GM12878 (cell line): ENCODE measurements around the gene SLC4A3. TPM values are rescaled to one million over a fixed set of nuclear protein-coding genes. Genes with fewer than 3 reads are reported as not detected.

ENCODE experiments used
- ESRRA ChIP-seq: IDR thresholded peaks from 2 replicates; pipeline ENCODE4 v1.6.1; 2012; ENCODE audit warnings: mild to moderate bottlenecking, low read length, improper control_type of control experiment
- GATAD2B ChIP-seq: fragments of 450-650 bp; conservative IDR thresholded peaks from 2 replicates; pipeline ENCODE4 v1.6.1; 2017; ENCODE audit warnings: low read depth, mild to moderate bottlenecking, moderate library complexity
- KAT2A ChIP-seq: conservative IDR thresholded peaks from 2 replicates; pipeline ENCODE4 v1.6.1; 2011; ENCODE audit warnings: low read depth, low read length; ENCODE audit not compliant: control insufficient read depth
- RFX5 ChIP-seq: IDR thresholded peaks from 2 replicates; pipeline ENCODE4 v1.6.1; 2011; ENCODE audit warnings: low read depth, low read length, improper control_type of control experiment
- SP1 ChIP-seq: IDR thresholded peaks from one replicate; pipeline ENCODE4 v1.6.1; 2011; ENCODE audit warnings: low read depth, low read length
- polyA plus RNA-seq, 11 experiments: library from polyadenylated mRNA; depleted of rRNA in 4 of 11; unstranded in 6 of 11; stranded (reverse) in 5 of 11; fragments of >200 nt; fragmentation: Nextera tagmentation in 4 of 11; fragmentation: Illumina TruSeq in 1 of 11; extraction: Ambion mirVana in 4 of 11; extraction: Trizol in 1 of 11; gene quantifications; 1 replicate in 1 of 11; 2 replicates in 10 of 11; pipeline versions ENCODE4 v1.2.1 to v1.2.3, GENCODE V29; 2011 to 2016; ENCODE audit warnings: inconsistent platforms in 2 of 11, missing spikeins in 2 of 11, low read depth in 1 of 11
- total RNA-seq, 4 experiments: library from RNA; depleted of rRNA in 3 of 4; stranded (reverse); fragments of >200 nt in 3 of 4; fragmentation: Illumina TruSeq in 1 of 4; extraction: Trizol in 1 of 4; gene quantifications; 2 replicates each; pipeline versions ENCODE4 v1.2.1 to v1.2.3, GENCODE V29; 2013 to 2021
- TF ChIP-seq, protein P1 (sequence below): fragments of 450-650 bp; IDR thresholded peaks from 2 replicates; pipeline ENCODE4 v1.6.1; 2018; ENCODE audit warnings: mild to moderate bottlenecking, low read depth, moderate library complexity; ENCODE audit not compliant: partially characterized antibody
- TF ChIP-seq, protein P2 (sequence below): fragments of 450-650 bp; IDR thresholded peaks from 2 replicates; pipeline ENCODE4 v1.6.1; 2017; ENCODE audit warnings: low read depth, mild to moderate bottlenecking, moderate library complexity
- TF ChIP-seq, protein P3 (sequence below): IDR thresholded peaks from 2 replicates; pipeline ENCODE4 v1.6.1; 2012; ENCODE audit warnings: mild to moderate bottlenecking, low read depth, low read length
- TF ChIP-seq, protein P4 (sequence below): IDR thresholded peaks from 2 replicates; pipeline ENCODE4 v1.6.1; 2012; ENCODE audit warnings: low read depth, low read length, improper control_type of control experiment

Gene SLC4A3
- total and polyA plus RNA-seq, 10 of the 15 experiments (the other 5 are each of a cell fraction or from before 2014, with no cell fraction given), result 0.05 to 0.08 TPM; not detected in 8

DNA sequence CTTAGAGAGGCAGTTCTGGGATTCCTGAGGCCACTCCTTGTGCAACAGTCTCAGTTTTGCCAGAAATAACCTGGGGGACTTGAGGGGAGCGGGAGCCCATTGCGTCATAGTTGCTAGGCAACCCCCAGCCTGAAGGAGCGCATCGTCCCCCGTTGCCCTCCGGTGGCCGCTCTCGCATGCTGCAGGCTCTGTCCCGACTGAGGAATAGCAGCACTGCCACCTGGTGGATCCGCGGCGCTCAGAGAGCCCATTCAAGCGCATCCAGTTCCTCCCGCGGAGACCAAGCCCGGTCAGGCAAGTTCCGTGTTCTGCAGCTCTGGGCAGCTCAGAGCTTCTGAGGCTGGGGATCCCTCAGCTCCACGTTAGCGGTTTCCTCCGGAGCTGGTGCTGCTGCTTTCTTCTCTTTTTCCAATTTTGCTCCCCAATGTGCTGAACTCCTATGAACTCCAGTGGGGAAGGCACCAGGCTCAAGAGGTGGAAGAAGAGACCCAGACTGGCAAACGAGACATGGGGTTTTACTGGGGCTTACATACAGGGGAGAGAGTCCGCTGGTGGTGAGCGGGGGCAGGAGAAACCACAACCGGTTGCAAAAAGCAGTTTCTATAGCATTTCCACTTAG, 15.1 kb downstream of the SLC4A3 start (continued):
- TF ChIP-seq, protein P1, sequence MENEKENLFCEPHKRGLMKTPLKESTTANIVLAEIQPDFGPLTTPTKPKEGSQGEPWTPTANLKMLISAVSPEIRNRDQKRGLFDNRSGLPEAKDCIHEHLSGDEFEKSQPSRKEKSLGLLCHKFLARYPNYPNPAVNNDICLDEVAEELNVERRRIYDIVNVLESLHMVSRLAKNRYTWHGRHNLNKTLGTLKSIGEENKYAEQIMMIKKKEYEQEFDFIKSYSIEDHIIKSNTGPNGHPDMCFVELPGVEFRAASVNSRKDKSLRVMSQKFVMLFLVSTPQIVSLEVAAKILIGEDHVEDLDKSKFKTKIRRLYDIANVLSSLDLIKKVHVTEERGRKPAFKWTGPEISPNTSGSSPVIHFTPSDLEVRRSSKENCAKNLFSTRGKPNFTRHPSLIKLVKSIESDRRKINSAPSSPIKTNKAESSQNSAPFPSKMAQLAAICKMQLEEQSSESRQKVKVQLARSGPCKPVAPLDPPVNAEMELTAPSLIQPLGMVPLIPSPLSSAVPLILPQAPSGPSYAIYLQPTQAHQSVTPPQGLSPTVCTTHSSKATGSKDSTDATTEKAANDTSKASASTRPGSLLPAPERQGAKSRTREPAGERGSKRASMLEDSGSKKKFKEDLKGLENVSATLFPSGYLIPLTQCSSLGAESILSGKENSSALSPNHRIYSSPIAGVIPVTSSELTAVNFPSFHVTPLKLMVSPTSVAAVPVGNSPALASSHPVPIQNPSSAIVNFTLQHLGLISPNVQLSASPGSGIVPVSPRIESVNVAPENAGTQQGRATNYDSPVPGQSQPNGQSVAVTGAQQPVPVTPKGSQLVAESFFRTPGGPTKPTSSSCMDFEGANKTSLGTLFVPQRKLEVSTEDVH, result no peak
- TF ChIP-seq, protein P2, sequence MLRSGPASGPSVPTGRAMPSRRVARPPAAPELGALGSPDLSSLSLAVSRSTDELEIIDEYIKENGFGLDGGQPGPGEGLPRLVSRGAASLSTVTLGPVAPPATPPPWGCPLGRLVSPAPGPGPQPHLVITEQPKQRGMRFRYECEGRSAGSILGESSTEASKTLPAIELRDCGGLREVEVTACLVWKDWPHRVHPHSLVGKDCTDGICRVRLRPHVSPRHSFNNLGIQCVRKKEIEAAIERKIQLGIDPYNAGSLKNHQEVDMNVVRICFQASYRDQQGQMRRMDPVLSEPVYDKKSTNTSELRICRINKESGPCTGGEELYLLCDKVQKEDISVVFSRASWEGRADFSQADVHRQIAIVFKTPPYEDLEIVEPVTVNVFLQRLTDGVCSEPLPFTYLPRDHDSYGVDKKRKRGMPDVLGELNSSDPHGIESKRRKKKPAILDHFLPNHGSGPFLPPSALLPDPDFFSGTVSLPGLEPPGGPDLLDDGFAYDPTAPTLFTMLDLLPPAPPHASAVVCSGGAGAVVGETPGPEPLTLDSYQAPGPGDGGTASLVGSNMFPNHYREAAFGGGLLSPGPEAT, result 0 out of 2 replicates have a peak, but pooled peaks have one; percentile 16
- no peak for TF ChIP-seq KAT2A
- 0 out of 2 replicates have a peak, but pooled peaks have one; percentile 48 for TF ChIP-seq ESRRA
- TF ChIP-seq, protein P3, sequence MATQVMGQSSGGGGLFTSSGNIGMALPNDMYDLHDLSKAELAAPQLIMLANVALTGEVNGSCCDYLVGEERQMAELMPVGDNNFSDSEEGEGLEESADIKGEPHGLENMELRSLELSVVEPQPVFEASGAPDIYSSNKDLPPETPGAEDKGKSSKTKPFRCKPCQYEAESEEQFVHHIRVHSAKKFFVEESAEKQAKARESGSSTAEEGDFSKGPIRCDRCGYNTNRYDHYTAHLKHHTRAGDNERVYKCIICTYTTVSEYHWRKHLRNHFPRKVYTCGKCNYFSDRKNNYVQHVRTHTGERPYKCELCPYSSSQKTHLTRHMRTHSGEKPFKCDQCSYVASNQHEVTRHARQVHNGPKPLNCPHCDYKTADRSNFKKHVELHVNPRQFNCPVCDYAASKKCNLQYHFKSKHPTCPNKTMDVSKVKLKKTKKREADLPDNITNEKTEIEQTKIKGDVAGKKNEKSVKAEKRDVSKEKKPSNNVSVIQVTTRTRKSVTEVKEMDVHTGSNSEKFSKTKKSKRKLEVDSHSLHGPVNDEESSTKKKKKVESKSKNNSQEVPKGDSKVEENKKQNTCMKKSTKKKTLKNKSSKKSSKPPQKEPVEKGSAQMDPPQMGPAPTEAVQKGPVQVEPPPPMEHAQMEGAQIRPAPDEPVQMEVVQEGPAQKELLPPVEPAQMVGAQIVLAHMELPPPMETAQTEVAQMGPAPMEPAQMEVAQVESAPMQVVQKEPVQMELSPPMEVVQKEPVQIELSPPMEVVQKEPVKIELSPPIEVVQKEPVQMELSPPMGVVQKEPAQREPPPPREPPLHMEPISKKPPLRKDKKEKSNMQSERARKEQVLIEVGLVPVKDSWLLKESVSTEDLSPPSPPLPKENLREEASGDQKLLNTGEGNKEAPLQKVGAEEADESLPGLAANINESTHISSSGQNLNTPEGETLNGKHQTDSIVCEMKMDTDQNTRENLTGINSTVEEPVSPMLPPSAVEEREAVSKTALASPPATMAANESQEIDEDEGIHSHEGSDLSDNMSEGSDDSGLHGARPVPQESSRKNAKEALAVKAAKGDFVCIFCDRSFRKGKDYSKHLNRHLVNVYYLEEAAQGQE, result no peak
- TF ChIP-seq, protein P4, sequence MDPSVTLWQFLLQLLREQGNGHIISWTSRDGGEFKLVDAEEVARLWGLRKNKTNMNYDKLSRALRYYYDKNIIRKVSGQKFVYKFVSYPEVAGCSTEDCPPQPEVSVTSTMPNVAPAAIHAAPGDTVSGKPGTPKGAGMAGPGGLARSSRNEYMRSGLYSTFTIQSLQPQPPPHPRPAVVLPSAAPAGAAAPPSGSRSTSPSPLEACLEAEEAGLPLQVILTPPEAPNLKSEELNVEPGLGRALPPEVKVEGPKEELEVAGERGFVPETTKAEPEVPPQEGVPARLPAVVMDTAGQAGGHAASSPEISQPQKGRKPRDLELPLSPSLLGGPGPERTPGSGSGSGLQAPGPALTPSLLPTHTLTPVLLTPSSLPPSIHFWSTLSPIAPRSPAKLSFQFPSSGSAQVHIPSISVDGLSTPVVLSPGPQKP, result peak; percentile 63; the same call in 1 of the 2 replicates
- no peak; the same call in 1 of the 2 replicates for TF ChIP-seq GATAD2B
- TF ChIP-seq SP1, result peak; percentile 28
- peak; percentile 97 for TF ChIP-seq RFX5
